SH-SY5Y (cell line): ENCODE data around the gene CST8.

ENCODE experiments used
- GATA2 ChIP-seq: IDR thresholded peaks from 2 replicates; pipeline ENCODE4 v1.6.1; 2011; ENCODE audit warnings: mild to moderate bottlenecking, low read depth, low read length
- GATA3 ChIP-seq: IDR thresholded peaks from 2 replicates; pipeline ENCODE4 v1.6.1; 2011; ENCODE audit warnings: low read depth, mild to moderate bottlenecking, low read length, moderate library complexity

DNA sequence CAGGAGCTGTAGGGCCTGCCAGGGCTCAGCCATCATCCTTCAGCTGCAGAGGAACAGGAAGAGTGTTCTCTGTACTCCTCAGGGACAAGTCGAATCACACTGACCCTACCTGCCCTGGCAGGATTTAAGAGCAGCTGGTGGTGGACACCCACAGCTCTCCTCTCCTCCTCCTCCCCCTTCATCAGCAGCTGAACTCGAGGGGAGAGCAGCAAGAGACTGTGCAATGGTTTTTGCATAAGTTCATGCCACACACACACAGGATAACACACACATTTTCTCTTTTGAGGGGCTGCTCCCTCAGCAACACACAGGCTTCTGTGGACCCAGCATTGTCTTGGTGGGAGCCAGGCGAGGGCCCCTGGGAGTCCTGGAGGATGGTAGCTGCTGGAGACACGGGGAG, 38.1 kb upstream of the CST8 start, which contains the start of gene CST11:
- TF ChIP-seq GATA2 (no peak), GATA3 (no peak)
